DOHH2 (cell line): ENCODE data around the gene RNF6.

Experiments used
- H3F3A ChIP-seq: fragments of 200-600 bp; sonication (generic), shearing (Covaris generic); 2 replicates; pipeline ENCODE4 v1.6.0; 2016; ENCODE audit warnings: antibody characterized with exemption, mild to moderate bottlenecking; ENCODE audit not compliant: control insufficient read depth, insufficient read depth
- H3K27ac ChIP-seq: fragments of 200-600 bp; sonication (generic); 2 replicates; pipeline ENCODE4 v1.5.1; 2014; ENCODE audit warnings: low read depth, mild to moderate bottlenecking, low read length, moderate library complexity
- H3K27me3 ChIP-seq: fragments of 200-600 bp; sonication (generic); 2 replicates; pipeline ENCODE4 v1.6.1; 2014; ENCODE audit warnings: mild to moderate bottlenecking, low read length, mixed read lengths; ENCODE audit not compliant: control insufficient read depth
- H3K36me3 ChIP-seq: fragments of 200-600 bp; sonication (generic); 2 replicates; pipeline ENCODE4 v1.6.1; 2014; ENCODE audit warnings: mild to moderate bottlenecking, low read length, moderate library complexity, mixed read lengths; ENCODE audit not compliant: control insufficient read depth
- H3K4me1 ChIP-seq: fragments of 200-600 bp; sonication (generic); 2 replicates; pipeline ENCODE4 v1.6.1; 2014; ENCODE audit warnings: mild to moderate bottlenecking, low read length, mixed read lengths; ENCODE audit not compliant: control insufficient read depth
- H3K4me2 ChIP-seq: fragments of 200-600 bp; sonication (generic); 2 replicates; pipeline ENCODE4 v1.6.0; 2014; ENCODE audit warnings: mild to moderate bottlenecking, low read length, moderate library complexity
- H3K4me3 ChIP-seq: fragments of 200-600 bp; sonication (generic); 2 replicates; pipeline ENCODE4 v1.5.1; 2014; ENCODE audit warnings: mild to moderate bottlenecking, low read length, mixed read lengths
- H3K79me2 ChIP-seq: fragments of 200-600 bp; sonication (generic); 2 replicates; pipeline ENCODE4 v1.6.1; 2014; ENCODE audit warnings: mild to moderate bottlenecking, low read length, mixed read lengths; ENCODE audit not compliant: control insufficient read depth
- H3K9me2 ChIP-seq: fragments of 200-600 bp; sonication (generic); replicated peaks from 2 replicates; pipeline ENCODE4 v1.6.1; 2014; ENCODE audit warnings: mild to moderate bottlenecking, low read length, mixed read lengths; ENCODE audit not compliant: control insufficient read depth
- H3K9me3 ChIP-seq: fragments of 200-600 bp; sonication (generic); 2 replicates; pipeline ENCODE4 v1.6.1; 2014; ENCODE audit warnings: antibody characterized with exemption, low read length, mixed read lengths; ENCODE audit not compliant: control insufficient read depth, insufficient read depth
- H4K20me1 ChIP-seq: fragments of 200-600 bp; sonication (generic); 2 replicates; pipeline ENCODE4 v1.6.0; 2014; ENCODE audit warnings: low read depth, mild to moderate bottlenecking, antibody characterized with exemption, low read length, moderate library complexity; ENCODE audit not compliant: control insufficient read depth, insufficient read depth
- CTCF ChIP-seq: fragments of 200-600 bp; sonication (generic); IDR thresholded peaks from one replicate; pipeline ENCODE4 v1.5.1; 2014; ENCODE audit warnings: antibody characterized with exemption, mild to moderate bottlenecking, low read depth, low read length; ENCODE audit not compliant: poor library complexity, severe bottlenecking
- EZH2phosphoT487 ChIP-seq: fragments of 200-600 bp; sonication (generic); IDR thresholded peaks from 2 replicates; pipeline ENCODE4 v1.6.1; 2017; ENCODE audit warnings: borderline replicate concordance, mild to moderate bottlenecking, antibody characterized with exemption, low read length, moderate library complexity, mixed read lengths

Gene RNF6

GRCh38 chr13:26198116-26198515, 24.0 kb downstream of the RNF6 start:
- Histone ChIP-seq H3K27ac (no peak overlapping the region), H3K27me3 (no peaks in the 10 kb centered on the region), H4K20me1 (no peaks in the 10 kb centered on the region), H3F3A (no peaks in the 10 kb centered on the region), H3K79me2 (no peaks in the 10 kb centered on the region), H3K9me2 (no peaks in the 10 kb centered on the region), H3K4me1 (no peaks in the 10 kb centered on the region), H3K36me3 (no peaks in the 10 kb centered on the region), H3K9me3 (no peaks in the 10 kb centered on the region), H3K4me2 (no peak overlapping the region), H3K4me3 (no peak overlapping the region)
- no peak for TF ChIP-seq CTCF
- TF ChIP-seq EZH2phosphoT487, result no peak

GRCh38 chr13:26197298-26197697, 24.8 kb downstream of the RNF6 start:
- no peak overlapping the region for H3K27ac ChIP-seq

GRCh38 chr13:26186995-26187394, 35.1 kb downstream of the RNF6 start:
- H3K4me2 ChIP-seq, result peak overlapping the region; percentile 86
- peak overlapping the region; percentile 96 for H3K27ac ChIP-seq
- H3K9me3 ChIP-seq, result peaks cover 8% of the 10 kb centered on the region; the same call in 1 of the 2 replicates
- no peaks in the 10 kb centered on the region for H3K9me2 ChIP-seq
- H3K36me3 ChIP-seq, result peaks cover 14% of the 10 kb centered on the region
- TF ChIP-seq CTCF, result no peak
- TF ChIP-seq EZH2phosphoT487, result no peak
- peak overlapping the region; percentile 86 for H3K4me3 ChIP-seq
- peaks cover 6% of the 10 kb centered on the region for H3F3A ChIP-seq
- H4K20me1 ChIP-seq, result no peaks in the 10 kb centered on the region
- no peaks in the 10 kb centered on the region for H3K27me3 ChIP-seq
- peaks cover 14% of the 10 kb centered on the region for H3K79me2 ChIP-seq
- peaks cover 48% of the 10 kb centered on the region for H3K4me1 ChIP-seq

More at GRCh38 chr13:26197298-26197697, 24.8 kb downstream of the RNF6 start:
- TF ChIP-seq EZH2phosphoT487, result no peak
- TF ChIP-seq CTCF, result no peak
- Histone ChIP-seq H3K4me2 (no peak overlapping the region), H3K27me3 (no peaks in the 10 kb centered on the region), H3F3A (no peaks in the 10 kb centered on the region), H3K9me3 (no peaks in the 10 kb centered on the region), H4K20me1 (no peaks in the 10 kb centered on the region), H3K36me3 (no peaks in the 10 kb centered on the region), H3K4me1 (no peaks in the 10 kb centered on the region), H3K4me3 (no peak overlapping the region), H3K9me2 (no peaks in the 10 kb centered on the region), H3K79me2 (no peaks in the 10 kb centered on the region)
